ENCODE measurements around the gene DNPH1. TPM values are rescaled to one million over a fixed set of nuclear protein-coding genes. Genes with fewer than 3 reads are reported as not detected.

Gene DNPH1
- total RNA-seq, 1 donor from 2014 or later, result 57.5 TPM

DNA sequence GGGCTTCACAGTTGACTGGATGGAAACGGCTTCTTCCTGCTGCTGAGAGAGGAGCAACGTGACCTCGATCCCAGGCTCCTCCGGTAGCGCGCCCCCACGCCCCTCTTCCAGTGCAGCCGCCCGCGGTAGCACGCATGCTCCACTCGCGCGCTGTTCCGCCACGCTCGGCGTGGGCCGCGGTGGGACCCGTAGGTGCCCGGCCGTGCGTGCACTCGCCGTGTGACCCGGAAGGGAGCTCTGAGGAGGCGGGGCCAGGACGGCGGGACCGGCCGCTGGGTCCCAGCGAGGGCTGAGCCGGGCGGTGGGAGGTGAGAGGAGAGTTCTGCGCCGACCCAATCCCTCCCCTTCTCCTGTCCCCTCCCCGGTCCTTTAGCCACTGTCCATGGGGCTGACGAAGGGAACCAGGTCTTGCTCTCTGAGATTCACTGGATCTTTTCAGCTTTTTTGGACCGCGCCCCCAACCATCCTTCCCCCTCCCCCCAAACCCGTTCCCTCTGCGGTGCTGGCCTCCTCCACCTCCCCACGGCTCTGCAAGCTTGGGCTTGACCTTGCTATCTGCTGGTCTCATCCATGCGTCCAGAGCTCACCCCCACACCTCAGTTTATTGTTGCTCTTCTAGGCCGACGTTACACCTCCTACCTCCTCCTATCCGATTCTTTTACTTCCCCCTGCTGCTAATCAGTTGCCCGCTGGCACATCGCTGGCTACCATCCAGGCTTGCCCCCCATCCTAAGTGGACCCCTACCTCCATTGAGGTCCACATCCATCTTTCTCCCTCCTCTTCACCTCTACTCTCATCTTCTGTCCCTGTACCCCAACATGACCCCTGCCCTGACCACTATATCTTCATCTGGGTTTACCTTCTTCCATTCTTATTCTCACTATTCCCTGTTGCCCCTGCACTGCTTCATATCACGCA is 47.1 kb downstream of the DNPH1 start, which contains the start of gene CUL9:
CUL9 (plus strand) TSS at position 255 of the 919 bp plus-strand sequence. CDS start 2,115 bp downstream, outside the sequence.
- POLR2A ChIA-PET, result interaction anchor here (0.5 to 3.7 kb wide), 24 partner anchors 9 to 719 kb away, joined by 3 to 35 read pairs (median 4); partner anchors contain the start of genes CNPY3, DNPH1, KLC4 and KLHDC3
- TF ChIP-seq, protein P1, sequence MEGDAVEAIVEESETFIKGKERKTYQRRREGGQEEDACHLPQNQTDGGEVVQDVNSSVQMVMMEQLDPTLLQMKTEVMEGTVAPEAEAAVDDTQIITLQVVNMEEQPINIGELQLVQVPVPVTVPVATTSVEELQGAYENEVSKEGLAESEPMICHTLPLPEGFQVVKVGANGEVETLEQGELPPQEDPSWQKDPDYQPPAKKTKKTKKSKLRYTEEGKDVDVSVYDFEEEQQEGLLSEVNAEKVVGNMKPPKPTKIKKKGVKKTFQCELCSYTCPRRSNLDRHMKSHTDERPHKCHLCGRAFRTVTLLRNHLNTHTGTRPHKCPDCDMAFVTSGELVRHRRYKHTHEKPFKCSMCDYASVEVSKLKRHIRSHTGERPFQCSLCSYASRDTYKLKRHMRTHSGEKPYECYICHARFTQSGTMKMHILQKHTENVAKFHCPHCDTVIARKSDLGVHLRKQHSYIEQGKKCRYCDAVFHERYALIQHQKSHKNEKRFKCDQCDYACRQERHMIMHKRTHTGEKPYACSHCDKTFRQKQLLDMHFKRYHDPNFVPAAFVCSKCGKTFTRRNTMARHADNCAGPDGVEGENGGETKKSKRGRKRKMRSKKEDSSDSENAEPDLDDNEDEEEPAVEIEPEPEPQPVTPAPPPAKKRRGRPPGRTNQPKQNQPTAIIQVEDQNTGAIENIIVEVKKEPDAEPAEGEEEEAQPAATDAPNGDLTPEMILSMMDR (IDR thresholded peaks at IDR 0.05), result no peak
- Mint-ChIP-seq H3K9me3 (no peaks in the 10 kb centered on the region), H3K4me3 (peak within 1 kb of the TSS; percentile 94), H3K36me3 (ENCODE audit: low read depth) (peaks cover 61% of the 10 kb centered on the region), H3K27me3 (no peaks in the 10 kb centered on the region), H3K27ac (peak within 1 kb of the TSS; percentile 90), H3K4me1 (peaks cover 35% of the 10 kb centered on the region)
- peak; percentile 99 for ATAC-seq (ENCODE audit: low read depth)
- intact Hi-C loops (cut with micrococcal nuclease), result loop anchor here (1.0 to 5.0 kb wide), 6 partner anchors 8 to 1635 kb away; partner anchors contain the start of genes FOXP4, KLC4 and MRPL2
- CTCF ChIA-PET, result interaction anchor here (1.4 to 1.5 kb wide), 2 partner anchors 9 to 47 kb away, joined by 4 to 5 read pairs; partner anchors contain the start of gene DNPH1
- peak; percentile 86 for DNase-seq

DNA sequence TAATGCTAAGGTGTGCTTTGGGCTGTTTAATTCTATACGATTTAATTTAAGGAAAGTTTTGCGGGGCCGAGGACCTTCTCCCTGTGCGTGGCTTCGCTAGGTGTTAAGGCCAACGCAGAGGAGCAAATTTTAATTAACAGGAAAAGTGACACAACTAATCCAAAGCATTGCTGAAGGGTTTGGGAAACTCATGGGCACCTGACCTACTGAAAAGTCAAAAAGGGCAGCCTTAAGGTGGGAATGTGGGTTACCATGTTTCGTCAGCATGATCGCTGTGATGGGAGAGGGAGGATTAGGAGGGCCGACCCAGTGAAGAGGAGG is 47.7 kb downstream of the DNPH1 start:
- TF ChIP-seq, protein P1 (IDR thresholded peaks at IDR 0.05), result no peak
- H3K4me1 Mint-ChIP-seq, result peaks cover 35% of the 10 kb centered on the region
- POLR2A ChIA-PET, result interaction anchor here (0.6 to 3.7 kb wide), 19 partner anchors 9 to 719 kb away, joined by 3 to 35 read pairs (median 4); partner anchors contain the start of genes CNPY3, DNPH1, KLC4 and KLHDC3
- ATAC-seq (ENCODE audit: low read depth) (no peak), DNase-seq (no peak)
- intact Hi-C loops (cut with micrococcal nuclease), result loop anchor here (5.0 kb wide), 1 partner anchor 1634 kb away; the partner anchor contains the start of gene FOXP4
- H3K4me3 Mint-ChIP-seq, result peak overlapping the region; percentile 94
- no peaks in the 10 kb centered on the region for H3K9me3 Mint-ChIP-seq
- peak overlapping the region; percentile 90 for H3K27ac Mint-ChIP-seq
- CTCF ChIA-PET, result interaction anchor here (1.4 to 1.5 kb wide), 2 partner anchors 9 to 47 kb away, joined by 4 to 5 read pairs; partner anchors contain the start of gene DNPH1
- no peaks in the 10 kb centered on the region for H3K27me3 Mint-ChIP-seq
- H3K36me3 Mint-ChIP-seq (ENCODE audit: low read depth), result peaks cover 59% of the 10 kb centered on the region

DNA sequence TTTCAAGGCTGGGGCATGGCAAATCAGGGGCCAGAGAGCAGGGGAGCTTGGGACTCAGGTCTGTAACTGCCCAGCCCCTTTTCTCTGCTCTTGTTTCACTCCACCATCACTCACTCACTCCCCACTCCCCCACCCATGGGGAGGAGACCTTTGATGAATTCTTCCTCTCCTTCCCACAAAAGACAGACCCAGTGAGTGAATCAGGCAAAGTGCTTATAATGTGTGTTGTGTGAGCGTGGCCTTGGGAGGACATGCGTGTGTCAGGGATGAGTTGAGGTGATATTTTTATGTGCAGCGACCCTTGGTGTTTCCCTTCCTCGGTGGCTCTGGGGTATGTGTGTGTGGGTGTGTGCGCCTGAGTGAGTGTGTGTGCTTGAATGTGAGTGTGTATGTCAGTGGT is 48.3 kb downstream of the DNPH1 start:
- Mint-ChIP-seq H3K27me3 (no peaks in the 10 kb centered on the region), H3K4me3 (peak overlapping the region; percentile 94), H3K36me3 (ENCODE audit: low read depth) (peaks cover 60% of the 10 kb centered on the region), H3K27ac (peak overlapping the region; percentile 90), H3K9me3 (no peaks in the 10 kb centered on the region), H3K4me1 (peaks cover 37% of the 10 kb centered on the region)
- TF ChIP-seq, protein P1 (IDR thresholded peaks at IDR 0.05), result no peak
- CTCF ChIA-PET, result interaction anchor here (1.5 kb wide), 1 partner anchor 8 kb away, joined by 5 read pairs; no protein-coding TSS in a partner anchor
- intact Hi-C loops (cut with micrococcal nuclease), result loop anchor here (5.0 kb wide), 1 partner anchor 1634 kb away; the partner anchor contains the start of gene FOXP4
- POLR2A ChIA-PET, result interaction anchor here (0.5 to 3.7 kb wide), 4 partner anchors 8 to 246 kb away, joined by 3 to 35 read pairs (median 6); partner anchors contain the start of genes ABCC10, KLC4 and MRPL2
- no peak for ATAC-seq (ENCODE audit: low read depth)
- DNase-seq, result no peak

DNA sequence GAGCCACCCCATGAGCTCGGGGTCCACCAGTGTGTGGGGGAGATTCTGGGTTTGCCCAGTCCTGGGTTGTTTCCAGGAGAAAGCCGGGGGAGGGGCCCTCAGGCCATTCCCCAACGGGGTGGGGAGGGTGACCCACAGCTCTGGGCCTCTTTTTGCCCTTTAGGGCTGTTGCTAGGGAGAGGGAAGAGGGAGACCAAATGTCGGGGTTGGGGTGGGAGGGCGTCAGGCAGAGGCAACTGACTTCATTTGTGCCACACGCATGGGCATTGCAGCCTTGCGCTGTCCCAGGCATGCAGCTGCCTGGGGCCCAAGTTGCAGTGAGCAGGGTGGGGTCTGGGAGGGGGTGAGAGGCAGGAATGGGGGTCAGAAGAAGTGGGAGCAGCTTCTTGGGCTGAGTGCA is 49.2 kb downstream of the DNPH1 start:
- no peak overlapping the region for H3K4me3 Mint-ChIP-seq
- H3K36me3 Mint-ChIP-seq (ENCODE audit: low read depth), result peaks cover 58% of the 10 kb centered on the region
- TF ChIP-seq, protein P1 (IDR thresholded peaks at IDR 0.05), result no peak
- no peaks in the 10 kb centered on the region for H3K9me3 Mint-ChIP-seq
- ATAC-seq (ENCODE audit: low read depth) (no peak), DNase-seq (no peak)
- H3K4me1 Mint-ChIP-seq, result peaks cover 41% of the 10 kb centered on the region
- POLR2A ChIA-PET, result interaction anchor here (1.2 to 3.7 kb wide), 2 partner anchors 8 to 44 kb away, joined by 3 to 35 read pairs; no protein-coding TSS in a partner anchor
- intact Hi-C loops (cut with micrococcal nuclease), result loop anchor here (5.0 kb wide), 1 partner anchor 1633 kb away; the partner anchor contains the start of gene FOXP4
- H3K27me3 Mint-ChIP-seq, result no peaks in the 10 kb centered on the region
- H3K27ac Mint-ChIP-seq, result no peak overlapping the region
- CTCF ChIA-PET, result no interaction called here
